Measurements from ENCODE around the gene NPHP4. TPM values are rescaled to one million over a fixed set of nuclear protein-coding genes. Genes with fewer than 3 reads are reported as not detected.

The NPHP4 gene
- polyA plus RNA-seq, 1 of the 3 experiments (the other 2 are of a cell fraction): 7.0 TPM

- H3K9me3 ChIP-seq: no peaks in the 10 kb centered on the region
- TF ChIP-seq FOSL2 (IDR thresholded peaks at IDR 0.05; ENCODE audit: borderline replicate concordance, low read depth) (no peak), EP300 (IDR thresholded peaks at IDR 0.05; ENCODE audit: borderline replicate concordance in 1 of 2, low read depth in 1 of 2, low read length in 1 of 2) (no peak), RAD21 (IDR thresholded peaks at IDR 0.05; ENCODE audit: low read length) (no peak), TCF12 (IDR thresholded peaks at IDR 0.05) (no peak), GABPA (IDR thresholded peaks at IDR 0.05; ENCODE audit: low read depth) (no peak), POLR2AphosphoS5 (IDR thresholded peaks at IDR 0.05; ENCODE audit: low read depth, low read length) (no peak), TAF1 (IDR thresholded peaks at IDR 0.05; ENCODE audit: borderline replicate concordance, low read depth, low read length) (no peak), CTCF (IDR thresholded peaks at IDR 0.05) (no peak), TEAD4 (IDR thresholded peaks at IDR 0.05; ENCODE audit: borderline replicate concordance, insufficient read depth) (no peak), SMC3 (IDR thresholded peaks at IDR 0.05; ENCODE audit: low read depth, low read length) (no peak), RXRA (IDR thresholded peaks at IDR 0.05; ENCODE audit: borderline replicate concordance, low read depth) (no peak), NRF1 (IDR thresholded peaks at IDR 0.05; ENCODE audit: low read depth, low read length) (no peak), EZH2phosphoT487 (IDR thresholded peaks at IDR 0.05; ENCODE audit: borderline replicate concordance, low read depth) (no peak)
- TF ChIP-seq, protein P1, sequence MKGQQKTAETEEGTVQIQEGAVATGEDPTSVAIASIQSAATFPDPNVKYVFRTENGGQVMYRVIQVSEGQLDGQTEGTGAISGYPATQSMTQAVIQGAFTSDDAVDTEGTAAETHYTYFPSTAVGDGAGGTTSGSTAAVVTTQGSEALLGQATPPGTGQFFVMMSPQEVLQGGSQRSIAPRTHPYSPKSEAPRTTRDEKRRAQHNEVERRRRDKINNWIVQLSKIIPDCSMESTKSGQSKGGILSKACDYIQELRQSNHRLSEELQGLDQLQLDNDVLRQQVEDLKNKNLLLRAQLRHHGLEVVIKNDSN (IDR thresholded peaks at IDR 0.05; ENCODE audit: borderline replicate concordance, low read depth): no peak
- TF ChIP-seq, protein P2, sequence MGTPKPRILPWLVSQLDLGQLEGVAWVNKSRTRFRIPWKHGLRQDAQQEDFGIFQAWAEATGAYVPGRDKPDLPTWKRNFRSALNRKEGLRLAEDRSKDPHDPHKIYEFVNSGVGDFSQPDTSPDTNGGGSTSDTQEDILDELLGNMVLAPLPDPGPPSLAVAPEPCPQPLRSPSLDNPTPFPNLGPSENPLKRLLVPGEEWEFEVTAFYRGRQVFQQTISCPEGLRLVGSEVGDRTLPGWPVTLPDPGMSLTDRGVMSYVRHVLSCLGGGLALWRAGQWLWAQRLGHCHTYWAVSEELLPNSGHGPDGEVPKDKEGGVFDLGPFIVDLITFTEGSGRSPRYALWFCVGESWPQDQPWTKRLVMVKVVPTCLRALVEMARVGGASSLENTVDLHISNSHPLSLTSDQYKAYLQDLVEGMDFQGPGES (IDR thresholded peaks at IDR 0.05; ENCODE audit: low read depth, low read length): no peak
- TF ChIP-seq, protein P3, sequence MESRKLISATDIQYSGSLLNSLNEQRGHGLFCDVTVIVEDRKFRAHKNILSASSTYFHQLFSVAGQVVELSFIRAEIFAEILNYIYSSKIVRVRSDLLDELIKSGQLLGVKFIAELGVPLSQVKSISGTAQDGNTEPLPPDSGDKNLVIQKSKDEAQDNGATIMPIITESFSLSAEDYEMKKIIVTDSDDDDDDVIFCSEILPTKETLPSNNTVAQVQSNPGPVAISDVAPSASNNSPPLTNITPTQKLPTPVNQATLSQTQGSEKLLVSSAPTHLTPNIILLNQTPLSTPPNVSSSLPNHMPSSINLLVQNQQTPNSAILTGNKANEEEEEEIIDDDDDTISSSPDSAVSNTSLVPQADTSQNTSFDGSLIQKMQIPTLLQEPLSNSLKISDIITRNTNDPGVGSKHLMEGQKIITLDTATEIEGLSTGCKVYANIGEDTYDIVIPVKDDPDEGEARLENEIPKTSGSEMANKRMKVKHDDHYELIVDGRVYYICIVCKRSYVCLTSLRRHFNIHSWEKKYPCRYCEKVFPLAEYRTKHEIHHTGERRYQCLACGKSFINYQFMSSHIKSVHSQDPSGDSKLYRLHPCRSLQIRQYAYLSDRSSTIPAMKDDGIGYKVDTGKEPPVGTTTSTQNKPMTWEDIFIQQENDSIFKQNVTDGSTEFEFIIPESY (IDR thresholded peaks at IDR 0.05; ENCODE audit: borderline replicate concordance, low read depth): no peak
- TF ChIP-seq, protein P4, sequence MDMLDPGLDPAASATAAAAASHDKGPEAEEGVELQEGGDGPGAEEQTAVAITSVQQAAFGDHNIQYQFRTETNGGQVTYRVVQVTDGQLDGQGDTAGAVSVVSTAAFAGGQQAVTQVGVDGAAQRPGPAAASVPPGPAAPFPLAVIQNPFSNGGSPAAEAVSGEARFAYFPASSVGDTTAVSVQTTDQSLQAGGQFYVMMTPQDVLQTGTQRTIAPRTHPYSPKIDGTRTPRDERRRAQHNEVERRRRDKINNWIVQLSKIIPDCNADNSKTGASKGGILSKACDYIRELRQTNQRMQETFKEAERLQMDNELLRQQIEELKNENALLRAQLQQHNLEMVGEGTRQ (IDR thresholded peaks at IDR 0.05; ENCODE audit: borderline replicate concordance, low read depth, low read length): no peak
- TF ChIP-seq, protein P5, sequence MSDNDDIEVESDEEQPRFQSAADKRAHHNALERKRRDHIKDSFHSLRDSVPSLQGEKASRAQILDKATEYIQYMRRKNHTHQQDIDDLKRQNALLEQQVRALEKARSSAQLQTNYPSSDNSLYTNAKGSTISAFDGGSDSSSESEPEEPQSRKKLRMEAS (IDR thresholded peaks at IDR 0.05; ENCODE audit: low read depth): no peak
- POLR2A ChIA-PET: no interaction called here
- peaks cover 0 to 30% of the 10 kb centered on the region in 2 experiments; a peak in 1 of 4 replicates for H3K4me1 ChIP-seq (ENCODE audit: control insufficient read depth in 1 of 2, insufficient read depth in 2 of 2, low read depth in 1 of 2, low read length in 1 of 2)
- H2AFZ ChIP-seq (ENCODE audit: low read depth): no peak overlapping the region
- no peak overlapping the region for H3K4me3 ChIP-seq (ENCODE audit: low read depth in 2 of 2, low read length in 1 of 2)
- H3K79me2 ChIP-seq (ENCODE audit: insufficient read depth): no peaks in the 10 kb centered on the region
- no peaks in the 10 kb centered on the region for H4K20me1 ChIP-seq (ENCODE audit: insufficient read depth)
- DNase-seq: no peak
- no peak overlapping the region for H3K27ac ChIP-seq (ENCODE audit: low read depth in 2 of 2, low read length in 1 of 2)
- no peaks in the 10 kb centered on the region for H3K9me2 ChIP-seq
- CTCF ChIA-PET: no interaction called here
- 93% methylated on average over 24 of the region's 27 CpGs for WGBS (ENCODE audit: low lambda C conversion rate)
- H3K4me2 ChIP-seq: no peak overlapping the region
- no peaks in the 10 kb centered on the region for H3F3A ChIP-seq (replicated peaks; ENCODE audit: insufficient read depth)
- H3K9ac ChIP-seq: no peak overlapping the region
- H3K36me3 ChIP-seq (replicated peaks in 1 of 2; ENCODE audit: control insufficient read depth in 1 of 2, insufficient read depth in 2 of 2, low read length in 1 of 2): peaks cover 0 to 2% of the 10 kb centered on the region in 2 experiments
- H3K27me3 ChIP-seq (ENCODE audit: insufficient read depth): no peaks in the 10 kb centered on the region
Measured at GRCh38 chr1:5882367-5883128, 109.7 kb downstream of the NPHP4 start.
